ENCODE results near the gene GPRC5D.

GPRC5D gene

DNA sequence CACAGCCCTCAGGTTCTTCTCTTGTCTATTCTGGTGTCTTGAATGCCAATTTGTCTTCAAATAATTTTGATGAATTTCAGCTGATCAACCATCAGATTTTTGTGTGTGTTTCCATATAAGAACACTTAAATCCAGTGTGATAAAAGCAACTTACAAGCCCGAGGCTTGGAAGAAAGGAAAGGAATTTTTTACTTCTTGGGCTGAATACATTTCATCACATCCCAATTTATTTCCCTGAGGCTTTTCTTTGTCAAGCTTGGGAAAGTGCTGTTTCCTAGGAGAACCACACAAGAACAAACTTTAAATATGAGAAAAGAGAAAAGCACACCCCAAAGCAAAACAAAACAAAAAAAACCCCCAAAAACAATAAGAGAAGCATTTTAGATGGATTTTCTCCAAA lies 26.6 kb downstream of the GPRC5D start:
- TF ChIP-seq, protein P1, sequence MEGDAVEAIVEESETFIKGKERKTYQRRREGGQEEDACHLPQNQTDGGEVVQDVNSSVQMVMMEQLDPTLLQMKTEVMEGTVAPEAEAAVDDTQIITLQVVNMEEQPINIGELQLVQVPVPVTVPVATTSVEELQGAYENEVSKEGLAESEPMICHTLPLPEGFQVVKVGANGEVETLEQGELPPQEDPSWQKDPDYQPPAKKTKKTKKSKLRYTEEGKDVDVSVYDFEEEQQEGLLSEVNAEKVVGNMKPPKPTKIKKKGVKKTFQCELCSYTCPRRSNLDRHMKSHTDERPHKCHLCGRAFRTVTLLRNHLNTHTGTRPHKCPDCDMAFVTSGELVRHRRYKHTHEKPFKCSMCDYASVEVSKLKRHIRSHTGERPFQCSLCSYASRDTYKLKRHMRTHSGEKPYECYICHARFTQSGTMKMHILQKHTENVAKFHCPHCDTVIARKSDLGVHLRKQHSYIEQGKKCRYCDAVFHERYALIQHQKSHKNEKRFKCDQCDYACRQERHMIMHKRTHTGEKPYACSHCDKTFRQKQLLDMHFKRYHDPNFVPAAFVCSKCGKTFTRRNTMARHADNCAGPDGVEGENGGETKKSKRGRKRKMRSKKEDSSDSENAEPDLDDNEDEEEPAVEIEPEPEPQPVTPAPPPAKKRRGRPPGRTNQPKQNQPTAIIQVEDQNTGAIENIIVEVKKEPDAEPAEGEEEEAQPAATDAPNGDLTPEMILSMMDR (IDR thresholded peaks at IDR 0.05; ENCODE audit: low read depth, low read length), result no peak
- DNase-seq (ENCODE audit: extremely low read depth, low read depth), result no peak

DNA sequence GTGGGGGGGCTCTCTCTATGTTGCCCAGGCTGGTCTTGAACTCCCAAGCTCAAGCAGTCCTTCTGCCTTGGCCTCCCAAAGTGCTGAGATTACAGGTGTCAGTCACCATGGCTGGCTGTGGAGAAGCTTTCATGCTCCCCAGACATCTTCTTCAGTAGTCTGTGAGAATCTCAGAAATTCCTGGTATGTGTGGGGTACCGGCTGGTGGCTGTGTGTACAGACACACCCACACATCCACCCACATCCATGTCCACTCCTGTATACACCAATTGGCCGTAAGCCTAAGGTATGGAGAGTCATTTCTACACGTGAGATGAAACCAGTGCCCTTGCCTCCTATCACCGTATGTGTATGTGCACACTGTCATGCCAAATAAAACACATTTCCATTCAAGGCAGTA lies 27.8 kb downstream of the GPRC5D start:
- TF ChIP-seq, protein P1 (IDR thresholded peaks at IDR 0.05; ENCODE audit: low read depth, low read length), result no peak
- DNase-seq (ENCODE audit: extremely low read depth, low read depth), result no peak

DNA sequence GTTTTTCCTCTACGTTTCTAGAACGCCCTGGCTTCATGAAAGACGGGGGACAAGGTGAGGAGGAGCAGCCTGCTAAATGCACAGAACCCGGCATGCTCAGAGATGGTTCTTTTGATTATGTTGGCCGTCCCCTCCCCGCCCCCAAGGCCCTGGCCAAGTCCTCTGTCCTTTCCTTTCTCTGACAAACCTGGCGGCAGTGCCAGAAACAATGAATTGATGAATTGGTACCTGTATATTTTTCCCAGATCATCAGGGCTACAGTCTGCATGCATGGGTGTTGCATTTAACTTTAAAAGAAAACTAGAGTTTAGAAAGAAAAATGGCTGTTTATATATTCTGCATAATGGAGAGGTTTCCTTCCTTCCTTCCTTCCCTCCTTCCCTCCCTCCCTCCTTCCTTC lies 29.0 kb downstream of the GPRC5D start:
- no peak for DNase-seq (ENCODE audit: extremely low read depth, low read depth)
- TF ChIP-seq, protein P1 (IDR thresholded peaks at IDR 0.05; ENCODE audit: low read depth, low read length), result no peak

DNA sequence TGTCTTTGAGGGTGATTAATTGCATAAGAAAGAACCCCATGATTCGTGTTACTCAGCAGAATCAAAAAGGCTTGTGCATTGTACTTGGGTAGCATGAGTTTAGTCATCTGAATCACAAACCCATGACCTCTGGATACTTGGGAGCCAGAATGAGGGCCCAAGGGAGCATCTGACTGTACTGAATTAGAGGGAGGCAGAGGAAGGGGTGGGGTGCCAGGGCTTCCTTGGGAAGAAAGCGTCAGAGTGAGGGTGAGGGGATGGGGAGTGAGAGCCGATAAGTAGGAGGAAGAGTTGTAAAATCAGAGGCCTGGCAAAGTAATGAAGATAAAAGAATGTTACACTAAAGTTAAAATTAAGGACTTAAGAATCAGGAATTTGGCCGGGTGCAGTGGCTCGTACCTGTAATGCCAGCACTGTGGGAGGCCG lies 29.8 kb downstream of the GPRC5D start:
- TF ChIP-seq, protein P1 (IDR thresholded peaks at IDR 0.05; ENCODE audit: low read depth, low read length), result no peak
- no peak for DNase-seq (ENCODE audit: extremely low read depth, low read depth)

DNA sequence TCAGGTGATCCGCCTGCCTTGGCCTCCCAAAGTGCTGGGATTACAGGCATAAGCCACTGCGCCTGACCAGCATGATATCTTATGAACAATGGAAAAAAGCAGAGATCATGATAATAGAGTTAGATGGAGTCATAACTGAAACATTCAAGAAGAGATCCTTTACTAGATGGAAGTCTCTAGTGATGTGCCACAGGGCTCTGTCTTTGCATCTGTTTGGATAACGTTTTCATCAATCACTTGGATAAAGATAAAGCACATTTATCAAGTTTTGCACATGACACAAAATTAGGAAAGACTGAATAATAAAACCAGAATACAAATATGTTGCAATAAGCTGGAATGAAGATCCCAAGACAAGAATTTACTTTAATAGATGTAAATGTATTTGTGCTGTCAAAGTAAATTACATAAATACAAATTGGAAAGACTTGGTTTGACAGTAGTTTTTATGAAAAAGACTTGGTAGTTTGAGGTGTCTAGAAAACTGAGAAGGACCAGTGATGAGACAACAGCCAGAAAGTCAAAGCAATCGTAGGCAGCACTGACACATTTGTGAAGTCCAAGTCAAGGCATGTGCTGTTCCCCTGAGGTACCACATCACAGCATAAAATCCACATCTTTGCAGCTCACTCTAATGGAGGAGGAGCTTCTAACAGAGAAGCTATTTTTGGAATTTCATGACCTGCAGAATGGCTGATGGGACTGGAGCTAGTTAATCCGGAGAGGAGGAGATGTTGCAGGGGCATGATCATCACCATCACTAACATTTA lies 32.1 kb downstream of the GPRC5D start:
- TF ChIP-seq, protein P1 (IDR thresholded peaks at IDR 0.05; ENCODE audit: low read depth, low read length), result no peak
- DNase-seq (ENCODE audit: extremely low read depth, low read depth), result no peak

DNA sequence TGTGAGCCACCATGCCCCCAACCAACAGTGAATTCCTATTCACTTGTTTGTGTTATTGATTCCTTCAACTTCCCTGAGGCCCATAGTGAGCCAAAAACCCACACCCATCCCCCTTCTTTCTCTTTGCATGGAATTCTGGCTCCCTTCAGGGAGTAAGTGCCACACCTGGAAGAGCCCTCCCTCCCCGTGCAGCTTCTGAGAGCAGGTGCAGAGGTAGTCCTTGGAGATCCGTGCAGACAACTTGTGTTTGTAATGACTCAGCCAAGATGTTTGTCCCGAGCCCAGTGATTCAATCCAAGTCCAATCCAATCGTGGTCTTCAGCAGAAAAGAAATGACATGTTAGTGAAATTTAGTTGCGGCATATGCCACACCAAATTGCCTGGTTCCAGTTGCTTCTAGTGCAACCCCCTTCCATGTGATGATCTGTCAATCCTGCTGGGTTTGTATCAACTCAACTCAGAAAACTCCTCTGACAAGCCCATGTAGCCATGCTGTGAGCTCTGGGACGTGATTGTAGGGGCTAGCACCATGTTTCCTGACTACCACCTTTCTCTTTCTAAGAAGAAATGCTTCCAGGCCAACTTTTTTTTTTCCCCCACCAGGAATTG lies 33.1 kb downstream of the GPRC5D start:
- DNase-seq (ENCODE audit: extremely low read depth, low read depth), result no peak
- TF ChIP-seq, protein P1 (IDR thresholded peaks at IDR 0.05; ENCODE audit: low read depth, low read length), result no peak

DNA sequence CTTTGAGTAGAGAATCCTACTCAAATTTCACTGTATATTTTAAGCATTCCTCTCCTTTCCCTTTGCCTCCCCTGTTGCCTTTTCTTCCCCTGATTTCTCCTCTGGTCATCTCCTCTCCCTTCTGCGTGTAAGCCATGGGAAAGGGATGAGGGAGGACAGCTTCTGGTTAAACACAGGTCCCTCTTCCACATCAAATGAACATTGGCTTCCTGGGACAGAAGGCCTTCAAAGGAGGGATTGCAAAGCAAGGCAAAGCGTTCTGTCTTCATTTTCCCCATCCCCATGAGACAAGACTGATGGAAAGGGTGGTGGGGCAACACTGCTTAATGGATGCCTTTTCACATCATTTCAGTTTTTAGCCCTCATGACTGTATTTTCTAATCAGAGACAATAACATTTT lies 34.5 kb downstream of the GPRC5D start:
- TF ChIP-seq, protein P1 (IDR thresholded peaks at IDR 0.05; ENCODE audit: low read depth, low read length), result no peak
- DNase-seq (ENCODE audit: extremely low read depth, low read depth), result no peak

Data from AG09319 (cell line).